Articular chondrocyte of knee joint (primary cell): ENCODE measurements around the gene TLL1. TPM values are rescaled to one million over a fixed set of nuclear protein-coding genes. Genes with fewer than 3 reads are reported as not detected.

Experiments used
- small RNA-seq: library from RNA; depleted of rRNA; stranded (forward); fragments of <200 nt; gene quantifications from one replicate; pipeline ENCODE3, GENCODE V24; 2012
- total RNA-seq: library from RNA; depleted of rRNA; stranded (reverse); fragments of >200 nt; gene quantifications from 2 replicates; pipeline ENCODE4 v1.2.3, GENCODE V29; 2012

The TLL1 gene
- 3.8 and 9.7 TPM in 2 replicates for total RNA-seq

DNA sequence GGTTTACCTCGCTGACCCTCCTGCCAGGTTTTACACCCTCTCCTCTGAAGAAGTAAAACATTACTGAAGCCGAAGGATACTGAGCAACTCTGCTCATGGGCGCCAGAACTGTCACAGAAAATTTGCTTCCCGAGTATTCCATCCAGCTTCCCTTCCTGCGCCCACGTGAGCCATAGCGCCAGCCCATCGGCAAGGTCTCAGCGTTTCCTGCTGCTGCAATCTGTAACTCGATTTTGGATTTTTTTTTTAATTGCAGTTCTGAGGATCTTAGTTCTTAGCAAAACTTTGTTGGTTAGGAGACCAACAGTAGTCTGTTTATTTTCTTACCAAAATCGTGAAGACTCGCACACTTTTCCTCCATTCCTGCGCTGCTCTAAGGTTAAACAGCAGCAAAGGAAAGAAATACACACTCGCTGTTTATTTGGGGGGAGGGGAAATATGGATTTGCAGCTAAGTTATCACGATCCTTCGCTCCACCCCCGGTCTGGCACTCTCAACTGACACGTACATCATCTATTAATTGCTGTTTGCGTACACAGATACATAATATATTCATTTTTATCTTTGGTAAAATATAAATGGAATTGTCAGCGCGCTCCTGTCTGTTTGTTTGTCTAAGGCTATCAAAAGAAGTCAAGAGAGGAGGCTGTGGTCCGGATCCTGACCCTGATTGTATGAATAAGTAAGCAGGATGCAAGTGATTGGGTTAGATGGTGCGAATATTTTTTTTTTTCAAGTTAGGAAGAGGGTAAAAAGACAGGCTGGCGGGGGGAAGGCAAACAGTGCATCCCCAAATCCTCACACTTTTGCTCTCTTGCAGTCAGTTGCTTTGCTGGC, at the start of gene TLL1:
Gene TLL1, plus strand, starts transcription at position 777 of the 837 bp plus-strand sequence. CDS start 668 bp downstream, outside the sequence.

Small RNA genes within 50 kb of the gene (small RNA-seq; reads per million reads assigned to genes)
- gene RNA5SP170 = not detected
